Endodermal cell (in vitro differentiated cells): ENCODE data around the gene XAGE2. TPM values are rescaled to one million over a fixed set of nuclear protein-coding genes. Genes with fewer than 3 reads are reported as not detected.

Source experiments
- DNase-seq: peaks from one replicate; pipeline ENCODE4 v3.0.0-alpha.2; 2017
- H3K27ac ChIP-seq: 2 replicates; pipeline ENCODE4 v1.5.1; 2013; ENCODE audit warnings: mild to moderate bottlenecking, low read depth, low read length, moderate library complexity
- H3K27me3 ChIP-seq: 2 replicates; pipeline ENCODE4 v1.6.1; 2013; ENCODE audit warnings: mild to moderate bottlenecking, low read length, moderate library complexity; ENCODE audit not compliant: insufficient read depth, control insufficient read depth, poor library complexity, severe bottlenecking
- H3K36me3 ChIP-seq: 2 replicates; pipeline ENCODE4 v1.7.0; 2013; ENCODE audit warnings: mild to moderate bottlenecking, low read length, moderate library complexity; ENCODE audit not compliant: control insufficient read depth, insufficient read depth
- H3K4me1 ChIP-seq: one replicate; pipeline ENCODE4 v1.7.0; 2013; ENCODE audit warnings: low read length; ENCODE audit not compliant: control insufficient read depth, insufficient read depth
- H3K4me3 ChIP-seq: 2 replicates; pipeline ENCODE4 v1.5.1; 2013; ENCODE audit warnings: mild to moderate bottlenecking, low read length, moderate library complexity
- H3K9ac ChIP-seq: 2 replicates; pipeline ENCODE4 v1.6.1; 2013; ENCODE audit warnings: mild to moderate bottlenecking, low read length, moderate library complexity; ENCODE audit not compliant: poor library complexity, severe bottlenecking; ENCODE audit errors: extremely low read depth
- H3K9me3 ChIP-seq: 2 replicates; pipeline ENCODE4 v1.6.1; 2013; ENCODE audit warnings: mild to moderate bottlenecking, low read length, moderate library complexity; ENCODE audit not compliant: control insufficient read depth
- H3K27ac Mint-ChIP-seq: 2 replicates; pipeline ENCODE4 v1.8.0; 2020; ENCODE audit warnings: mixed read lengths
- H3K27me3 Mint-ChIP-seq: 2 replicates; pipeline ENCODE4 v1.8.0; 2021; ENCODE audit warnings: mild to moderate bottlenecking, mixed read lengths; ENCODE audit not compliant: insufficient read depth
- H3K36me3 Mint-ChIP-seq: 2 replicates; pipeline ENCODE4 v1.8.0; 2020; ENCODE audit warnings: low read depth, mixed read lengths
- H3K4me1 Mint-ChIP-seq: 2 replicates; pipeline ENCODE4 v1.8.0; 2020; ENCODE audit warnings: mixed read lengths
- H3K4me3 Mint-ChIP-seq: 2 replicates; pipeline ENCODE4 v1.8.0; 2020; ENCODE audit warnings: mild to moderate bottlenecking, moderate library complexity, mixed read lengths
- H3K9me3 Mint-ChIP-seq: 2 replicates; pipeline ENCODE4 v1.8.0; 2020; ENCODE audit warnings: mild to moderate bottlenecking, mixed read lengths
- CTCF ChIP-seq: fragments of 200-600 bp; sonication (generic); conservative IDR thresholded peaks from 2 replicates; pipeline ENCODE4 v1.5.0; 2021; ENCODE audit warnings: antibody characterized with exemption, mild to moderate bottlenecking
- WGBS, 2 experiments: methylation state at CpG; one replicate each; pipeline versions ENCODE4 v1.1.5 to v1.1.7; 2013; ENCODE audit warnings: missing lambda C conversion rate in 2 of 2, mixed read lengths in 1 of 2; ENCODE audit not compliant: insufficient coverage in 1 of 2, insufficient read length in 1 of 2; 5-methylcytosine and 5-hydroxymethylcytosine counted together
- total RNA-seq, 2 donors: library from RNA; stranded (reverse); fragmentation: NEBNext Ultra II Directional in 1 of 2; extraction: Animal tissue kit (Norgen Biotek cat#: 25700) in 1 of 2; gene quantifications; 2 replicates in 1 of 2; 3 replicates in 1 of 2; pipeline ENCODE4 v1.2.1, GENCODE V29; 2021

The XAGE2 gene
- total RNA-seq, 2 donors from 2014 or later, result not detected

- TF ChIP-seq CTCF, result no peak
- no peaks in the 10 kb centered on the region for H3K4me1 Mint-ChIP-seq
- H3K27me3 Mint-ChIP-seq, result no peaks in the 10 kb centered on the region
- 94% methylated on average over 7 of the region's 7 CpGs; no CpG with 5 or more reads in 1 of the 2 experiments for WGBS, 2 experiments
- Histone ChIP-seq H3K27ac (no peak overlapping the region), H3K9ac (no peak overlapping the region), H3K4me3 (no peak overlapping the region), H3K27me3 (no peaks in the 10 kb centered on the region), H3K4me1 (no peaks in the 10 kb centered on the region), H3K36me3 (no peaks in the 10 kb centered on the region), H3K9me3 (no peaks in the 10 kb centered on the region)
- H3K4me3 Mint-ChIP-seq, result no peak overlapping the region
- H3K36me3 Mint-ChIP-seq, result no peaks in the 10 kb centered on the region
- H3K9me3 Mint-ChIP-seq, result peaks cover 30% of the 10 kb centered on the region
- DNase-seq, result no peak
- H3K27ac Mint-ChIP-seq, result no peak overlapping the region
Measured at GRCh38 chrX:52359614-52360232, 9.1 kb upstream of the XAGE2 start.

- H3K9me3 ChIP-seq, result no peaks in the 10 kb centered on the region
- DNase-seq, result no peak
- no peak overlapping the region for H3K27ac Mint-ChIP-seq
- peaks cover 39% of the 10 kb centered on the region for H3K9me3 Mint-ChIP-seq
- no peak overlapping the region for H3K4me3 Mint-ChIP-seq
- no peaks in the 10 kb centered on the region for H3K4me1 ChIP-seq
- no peaks in the 10 kb centered on the region for H3K27me3 ChIP-seq
- H3K4me3 ChIP-seq, result no peak overlapping the region
- H3K27me3 Mint-ChIP-seq, result no peaks in the 10 kb centered on the region
- no peak for TF ChIP-seq CTCF
- 95% methylated on average over 8 of the region's 8 CpGs; no CpG with 5 or more reads in 1 of the 2 experiments for WGBS, 2 experiments
- H3K36me3 ChIP-seq, result no peaks in the 10 kb centered on the region
- no peaks in the 10 kb centered on the region for H3K36me3 Mint-ChIP-seq
- no peak overlapping the region for H3K9ac ChIP-seq
- H3K27ac ChIP-seq, result no peak overlapping the region
- H3K4me1 Mint-ChIP-seq, result no peaks in the 10 kb centered on the region
Measured at GRCh38 chrX:52361941-52362340, 6.9 kb upstream of the XAGE2 start.

- H3K27me3 ChIP-seq, result no peaks in the 10 kb centered on the region
- H3K4me1 ChIP-seq, result no peaks in the 10 kb centered on the region
- Mint-ChIP-seq H3K27ac (no peak overlapping the region), H3K4me1 (no peaks in the 10 kb centered on the region), H3K36me3 (no peaks in the 10 kb centered on the region), H3K9me3 (peaks cover 42% of the 10 kb centered on the region), H3K4me3 (no peak overlapping the region), H3K27me3 (no peaks in the 10 kb centered on the region)
- no peak for DNase-seq
- peak; percentile 44 for TF ChIP-seq CTCF
- 49% methylated on average over 8 of the region's 8 CpGs; no CpG with 5 or more reads in 1 of the 2 experiments for WGBS, 2 experiments
- H3K36me3 ChIP-seq, result no peaks in the 10 kb centered on the region
- no peak overlapping the region for H3K9ac ChIP-seq
- H3K4me3 ChIP-seq, result no peak overlapping the region
- H3K9me3 ChIP-seq, result no peaks in the 10 kb centered on the region
- no peak overlapping the region for H3K27ac ChIP-seq
Measured at GRCh38 chrX:52363247-52363883, 5.5 kb upstream of the XAGE2 start.
